ENCODE measurements around the gene ZNF571.
A peak's percentile ranks its signal among the peaks of the same experiment; 100 is the strongest.

Gene ZNF571

GRCh38 chr19:37565370-37565669 lies 29.3 kb downstream of the ZNF571 start:
- DNase-seq (ENCODE audit: low read depth): no peak
- TF ChIP-seq, protein P1, sequence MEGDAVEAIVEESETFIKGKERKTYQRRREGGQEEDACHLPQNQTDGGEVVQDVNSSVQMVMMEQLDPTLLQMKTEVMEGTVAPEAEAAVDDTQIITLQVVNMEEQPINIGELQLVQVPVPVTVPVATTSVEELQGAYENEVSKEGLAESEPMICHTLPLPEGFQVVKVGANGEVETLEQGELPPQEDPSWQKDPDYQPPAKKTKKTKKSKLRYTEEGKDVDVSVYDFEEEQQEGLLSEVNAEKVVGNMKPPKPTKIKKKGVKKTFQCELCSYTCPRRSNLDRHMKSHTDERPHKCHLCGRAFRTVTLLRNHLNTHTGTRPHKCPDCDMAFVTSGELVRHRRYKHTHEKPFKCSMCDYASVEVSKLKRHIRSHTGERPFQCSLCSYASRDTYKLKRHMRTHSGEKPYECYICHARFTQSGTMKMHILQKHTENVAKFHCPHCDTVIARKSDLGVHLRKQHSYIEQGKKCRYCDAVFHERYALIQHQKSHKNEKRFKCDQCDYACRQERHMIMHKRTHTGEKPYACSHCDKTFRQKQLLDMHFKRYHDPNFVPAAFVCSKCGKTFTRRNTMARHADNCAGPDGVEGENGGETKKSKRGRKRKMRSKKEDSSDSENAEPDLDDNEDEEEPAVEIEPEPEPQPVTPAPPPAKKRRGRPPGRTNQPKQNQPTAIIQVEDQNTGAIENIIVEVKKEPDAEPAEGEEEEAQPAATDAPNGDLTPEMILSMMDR (IDR thresholded peaks at IDR 0.05; ENCODE audit: low read length, missing control alignments): no peak
- no peak overlapping the region for H3K4me3 ChIP-seq (replicated peaks; ENCODE audit: low read depth, low read length)

DNA sequence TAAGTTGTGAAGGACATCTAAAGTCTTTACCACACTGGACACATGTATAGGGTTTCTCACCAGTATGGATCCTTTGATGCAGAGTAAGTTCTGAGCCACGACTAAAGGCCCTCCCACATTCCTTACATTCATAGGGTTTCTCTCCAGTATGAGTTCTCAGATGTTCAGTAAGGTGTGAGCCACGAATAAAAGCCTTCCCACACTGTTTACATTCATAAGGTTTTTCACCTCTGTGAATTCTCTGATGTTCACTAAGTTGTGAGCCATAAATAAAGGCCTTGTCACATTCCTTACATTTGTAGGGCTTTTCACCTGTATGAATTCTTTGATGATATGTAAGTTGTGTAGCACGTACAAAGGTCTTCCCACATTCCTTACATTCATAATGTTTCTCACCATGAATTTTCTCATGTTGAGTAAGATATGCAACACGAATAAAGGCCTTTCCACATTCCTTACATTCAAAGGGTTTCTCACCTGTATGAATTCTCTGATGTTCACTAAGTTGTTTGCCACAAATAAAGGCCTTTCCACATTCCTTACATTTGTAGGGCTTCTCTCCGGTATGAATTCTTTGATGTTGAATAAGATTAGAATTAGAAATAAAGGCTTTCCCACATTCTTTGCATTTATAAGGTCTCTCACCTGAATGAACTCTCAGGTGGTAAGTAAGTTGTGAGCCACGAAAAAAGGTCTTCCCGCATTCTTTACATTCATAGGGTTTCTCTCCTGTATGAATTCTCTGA lies 29.8 kb downstream of the ZNF571 start:
- no peak overlapping the region for H3K4me3 ChIP-seq (replicated peaks; ENCODE audit: low read depth, low read length)
- DNase-seq (ENCODE audit: low read depth): peak; percentile 3
- TF ChIP-seq, protein P1 (IDR thresholded peaks at IDR 0.05; ENCODE audit: low read length, missing control alignments): no peak

- TF ChIP-seq, protein P1 (IDR thresholded peaks at IDR 0.05; ENCODE audit: low read length, missing control alignments): no peak
- DNase-seq (ENCODE audit: low read depth): no peak
- H3K4me3 ChIP-seq (replicated peaks; ENCODE audit: low read depth, low read length): no peak overlapping the region
Measured at GRCh38 chr19:37563518-37563917, 31.1 kb downstream of the ZNF571 start.

DNA sequence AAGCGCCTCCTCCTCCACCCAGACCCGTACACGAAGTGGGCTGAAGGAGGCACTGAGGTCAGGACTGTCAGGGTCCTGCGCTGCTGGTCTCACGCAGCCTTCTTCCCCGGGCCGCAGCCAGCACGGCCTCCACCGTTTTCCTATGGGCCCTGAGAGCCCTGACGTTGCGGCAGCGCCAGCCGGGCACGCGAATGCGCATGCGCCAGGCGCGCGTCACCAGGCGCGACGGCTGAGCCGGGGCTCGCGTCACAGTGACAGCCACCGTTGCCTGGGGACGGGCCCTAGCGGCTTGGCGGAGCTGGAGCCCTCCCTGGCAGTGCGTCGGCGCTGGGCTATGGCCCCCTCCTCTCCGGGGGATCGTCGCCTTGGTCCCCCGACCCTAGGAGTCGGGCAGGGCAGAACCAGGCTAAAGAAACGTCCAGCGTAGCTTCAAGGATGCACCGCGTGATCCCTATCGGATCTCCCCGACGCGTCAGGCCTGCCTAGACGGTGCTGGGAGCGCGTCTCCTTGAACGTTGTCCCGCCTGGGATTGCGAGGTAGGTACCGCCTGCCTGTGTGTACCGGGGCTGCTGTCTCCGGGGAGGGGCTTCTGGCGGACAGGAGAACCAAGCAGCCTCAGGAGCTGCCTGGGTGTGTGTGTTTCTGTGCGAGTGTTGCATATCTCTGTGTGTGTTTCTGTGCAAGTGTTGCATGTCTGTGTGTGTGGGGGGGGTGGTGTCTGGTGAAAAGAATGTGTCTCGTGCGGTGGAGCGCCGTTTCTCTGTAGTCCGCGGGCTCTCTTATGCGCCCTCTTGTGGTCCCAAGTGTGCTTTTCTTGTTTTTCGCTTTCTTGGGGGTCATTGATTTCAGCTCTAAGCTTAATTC lies 43.2 kb downstream of the ZNF571 start:
- TF ChIP-seq, protein P1 (IDR thresholded peaks at IDR 0.05; ENCODE audit: low read length, missing control alignments): peak; percentile 54
- DNase-seq (ENCODE audit: low read depth): peak; percentile 81
- H3K4me3 ChIP-seq (replicated peaks; ENCODE audit: low read depth, low read length): peak overlapping the region; percentile 85

DNA sequence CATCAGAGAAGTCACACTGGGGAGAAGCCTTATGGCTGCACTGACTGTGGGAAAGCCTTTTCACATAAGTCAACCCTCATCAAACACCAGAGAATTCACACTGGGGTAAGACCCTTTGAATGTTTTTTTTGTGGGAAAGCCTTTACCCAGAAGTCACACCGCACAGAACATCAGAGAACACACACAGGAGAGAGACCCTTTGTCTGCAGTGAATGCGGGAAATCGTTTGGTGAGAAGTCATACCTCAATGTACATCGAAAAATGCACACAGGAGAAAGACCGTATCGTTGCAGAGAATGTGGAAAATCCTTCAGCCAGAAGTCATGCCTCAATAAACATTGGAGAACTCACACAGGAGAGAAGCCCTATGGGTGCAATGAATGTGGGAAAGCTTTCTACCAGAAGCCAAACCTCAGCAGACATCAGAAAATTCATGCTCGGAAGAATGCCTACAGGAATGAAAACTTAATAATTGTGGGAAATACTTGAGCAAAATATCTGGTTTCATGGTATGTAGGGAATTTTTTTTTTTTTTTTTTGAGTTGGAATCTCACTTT lies 57.1 kb downstream of the ZNF571 start:
- DNase-seq (ENCODE audit: low read depth): peak; percentile 7
- H3K4me3 ChIP-seq (replicated peaks; ENCODE audit: low read depth, low read length): no peak overlapping the region
- TF ChIP-seq, protein P1 (IDR thresholded peaks at IDR 0.05; ENCODE audit: low read length, missing control alignments): no peak

GRCh38 chr19:37519890-37520289 lies 74.7 kb downstream of the ZNF571 start:
- peak; percentile 22 for DNase-seq (ENCODE audit: low read depth)
- no peak overlapping the region for H3K4me3 ChIP-seq (replicated peaks; ENCODE audit: low read depth, low read length)
- TF ChIP-seq, protein P1 (IDR thresholded peaks at IDR 0.05; ENCODE audit: low read length, missing control alignments): no peak

Measured in fibroblast of pulmonary artery (primary cell).